IMR-90 (cell line): ENCODE data around the gene CNTN4. TPM values are rescaled to one million over a fixed set of nuclear protein-coding genes. Genes with fewer than 3 reads are reported as not detected.

Experiments
- ATAC-seq: fragments of 200-7000 bp; cut with Tn5 transposase; 2 replicates; pipeline ENCODE4 v1.9.1; 2020; ENCODE audit warnings: low read depth, mild to moderate bottlenecking, moderate library complexity
- BruUV-seq: library from RNA; stranded (reverse); fragments of 400-500 nt; replicated peaks from 2 replicates; lab custom pipeline; 2021; lab: Mats Ljungman, UMichigan
- CTCF ChIA-PET: fragments of 300-600 bp; formaldehyde crosslinking; extraction: SDS; loops from one replicate; lab custom pipeline; 2021; ENCODE audit warnings: antibody characterized with exemption; lab: Yijun Ruan, JAX
- POLR2A ChIA-PET: fragments of 300-600 bp; sonication (Branson Sonifier 250); formaldehyde crosslinking; loops from one replicate; lab custom pipeline; 2022; ENCODE audit warnings: antibody characterized with exemption; ENCODE audit not compliant: unreplicated experiment; lab: Charles Lee
- DNase-seq: peaks from one replicate; pipeline ENCODE4 v3.0.0; 2013
- H2AFZ ChIP-seq: replicated peaks from 2 replicates; pipeline ENCODE3; 2013; ENCODE audit warnings: low read length, mild to moderate bottlenecking; ENCODE audit not compliant: poor library complexity
- H2AK5ac ChIP-seq: 2 replicates; pipeline ENCODE4 v1.6.1; 2013; ENCODE audit warnings: low read depth, low read length, inconsistent platforms
- H2AK9ac ChIP-seq: replicated peaks from 2 replicates; pipeline ENCODE3; 2013; ENCODE audit warnings: mild to moderate bottlenecking, low read depth, low read length, moderate library complexity; ENCODE audit not compliant: poor library complexity
- H2BK120ac ChIP-seq: 2 replicates; pipeline ENCODE4 v1.6.1; 2013; ENCODE audit warnings: low read depth, low read length, inconsistent platforms
- H2BK15ac ChIP-seq: 3 replicates; pipeline ENCODE4 v1.6.1; 2013; ENCODE audit warnings: low read depth, low read length, inconsistent platforms
- H2BK20ac ChIP-seq: 2 replicates; pipeline ENCODE4 v1.6.1; 2013; ENCODE audit warnings: low read depth, mild to moderate bottlenecking, inconsistent platforms, low read length, moderate library complexity
- H2BK5ac ChIP-seq: 2 replicates; pipeline ENCODE4 v1.6.1; 2013; ENCODE audit warnings: mild to moderate bottlenecking, low read depth, low read length, inconsistent platforms; ENCODE audit not compliant: poor library complexity, severe bottlenecking
- H3K14ac ChIP-seq: replicated peaks from 2 replicates; pipeline ENCODE4 v1.6.1; 2013; ENCODE audit warnings: low read depth, low read length, inconsistent platforms
- H3K18ac ChIP-seq: 2 replicates; pipeline ENCODE4 v1.6.1; 2013; ENCODE audit warnings: low read depth, low read length, control low read depth
- H3K23ac ChIP-seq: 2 replicates; pipeline ENCODE4 v1.6.1; 2013; ENCODE audit warnings: low read depth, low read length, inconsistent platforms
- H3K27ac ChIP-seq: 2 replicates; pipeline ENCODE4 v1.5.1; 2013; ENCODE audit warnings: mild to moderate bottlenecking, control low read depth, low read length; ENCODE audit not compliant: insufficient read depth
- H3K27me3 ChIP-seq: 2 replicates; pipeline ENCODE4 v1.6.1; 2013; ENCODE audit warnings: low read length; ENCODE audit not compliant: control insufficient read depth, insufficient read depth
- H3K36me3 ChIP-seq: 2 replicates; pipeline ENCODE4 v1.6.1; 2013; ENCODE audit warnings: low read length, mixed read lengths; ENCODE audit not compliant: control insufficient read depth, insufficient read depth
- H3K4ac ChIP-seq: 2 replicates; pipeline ENCODE4 v1.6.1; 2013; ENCODE audit warnings: low read depth, low read length, inconsistent platforms
- H3K4me1 ChIP-seq: 2 replicates; pipeline ENCODE4 v1.6.1; 2013; ENCODE audit warnings: low read length, mixed read lengths; ENCODE audit not compliant: control insufficient read depth, insufficient read depth
- H3K4me2 ChIP-seq: 2 replicates; pipeline ENCODE4 v1.6.1; 2013; ENCODE audit warnings: low read depth, mild to moderate bottlenecking, control low read depth, low read length, moderate library complexity
- H3K4me3 ChIP-seq: 2 replicates; pipeline ENCODE4 v1.5.1; 2013; ENCODE audit warnings: low read depth, mild to moderate bottlenecking, control low read depth, low read length, moderate library complexity; ENCODE audit not compliant: insufficient read depth
- H3K56ac ChIP-seq: 2 replicates; pipeline ENCODE4 v1.6.1; 2013; ENCODE audit warnings: low read length, inconsistent platforms; ENCODE audit not compliant: insufficient read depth; ENCODE audit errors: extremely low read depth
- H3K79me1 ChIP-seq, 2 experiments: 2 replicates each; pipeline ENCODE4 v1.6.1; 2013; ENCODE audit warnings: low read length in 2 of 2, inconsistent platforms in 1 of 2, low read depth in 1 of 2
- H3K9ac ChIP-seq: 2 replicates; pipeline ENCODE4 v1.6.1; 2013; ENCODE audit warnings: low read depth, low read length, control low read depth
- H3K9me1 ChIP-seq: 2 replicates; pipeline ENCODE4 v1.6.1; 2013; ENCODE audit warnings: low read length, inconsistent platforms; ENCODE audit not compliant: insufficient read depth
- H3K9me3 ChIP-seq: 2 replicates; pipeline ENCODE4 v1.6.1; 2013; ENCODE audit warnings: low read length; ENCODE audit not compliant: control insufficient read depth, insufficient read depth
- H4K20me1 ChIP-seq: 2 replicates; pipeline ENCODE4 v1.6.1; 2013; ENCODE audit warnings: low read length, inconsistent platforms; ENCODE audit not compliant: insufficient read depth
- H4K5ac ChIP-seq: 2 replicates; pipeline ENCODE4 v1.6.1; 2013; ENCODE audit warnings: mild to moderate bottlenecking, low read depth, low read length, control low read depth
- H4K8ac ChIP-seq, 2 experiments: 2 replicates each; pipeline ENCODE4 v1.6.1; 2013; ENCODE audit warnings: low read depth in 2 of 2, low read length in 2 of 2, control low read depth in 1 of 2, inconsistent platforms in 1 of 2
- H4K91ac ChIP-seq: 2 replicates; pipeline ENCODE4 v1.6.1; 2013; ENCODE audit warnings: low read depth, low read length, inconsistent platforms; ENCODE audit not compliant: insufficient read depth
- CEBPB ChIP-seq: IDR thresholded peaks from 2 replicates; pipeline ENCODE4 v1.6.1; 2012; ENCODE audit warnings: low read depth, low read length, improper control_type of control experiment
- ELK1 ChIP-seq: fragments of 150-350 bp; IDR thresholded peaks from 2 replicates; pipeline ENCODE4 v1.6.1; 2016; ENCODE audit warnings: low read depth, mild to moderate bottlenecking, low read length, moderate library complexity, borderline replicate concordance
- MAZ ChIP-seq: IDR thresholded peaks from 2 replicates; pipeline ENCODE4 v1.6.1; 2012; ENCODE audit warnings: low read depth, mild to moderate bottlenecking, low read length, improper control_type of control experiment, moderate library complexity, borderline replicate concordance
- MXI1 ChIP-seq: IDR thresholded peaks from 2 replicates; pipeline ENCODE4 v1.6.1; 2012; ENCODE audit warnings: low read depth, mild to moderate bottlenecking, low read length, moderate library complexity, borderline replicate concordance
- USF2 ChIP-seq: fragments of 150-350 bp; IDR thresholded peaks from 2 replicates; pipeline ENCODE4 v1.6.1; 2017; ENCODE audit warnings: mild to moderate bottlenecking, antibody characterized with exemption, low read length, low read depth
- WGBS, 2 experiments: methylation state at CpG; one replicate each; pipeline versions ENCODE4 v1.1.5 to v1.1.7; 2013; ENCODE audit warnings: missing lambda C conversion rate in 2 of 2; ENCODE audit not compliant: insufficient read length in 1 of 2; ENCODE audit errors: extremely low coverage in 2 of 2; 5-methylcytosine and 5-hydroxymethylcytosine counted together
- dilution Hi-C: fragments of 300-500 bp; cut with HindIII; formaldehyde crosslinking; loops from one replicate; pipeline ENCODE4 v1.14.3; 2018; ENCODE audit warnings: low sequenced_read_pairs; ENCODE audit not compliant: unreplicated experiment
- in situ Hi-C: fragments of 300-500 bp; cut with MboI; formaldehyde crosslinking; loops from 3 replicates; pipeline ENCODE4 v1.14.3; 2019; ENCODE audit warnings: low sequenced_read_pairs, inconsistent platforms, mixed read lengths
- intact Hi-C: fragments of 100-400 bp; cut with micrococcal nuclease; formaldehyde crosslinking; loops from 2 replicates; pipeline ENCODE4 v1.10.0; 2022
- polyA plus RNA-seq, 3 experiments: library from polyadenylated mRNA; depleted of rRNA; stranded (reverse); fragments of >200 nt; gene quantifications; 2 replicates each; pipeline ENCODE4 v1.2.3, GENCODE V29; 2012; ENCODE audit warnings: low replicate concordance in 1 of 3
- total RNA-seq: library from RNA; depleted of rRNA; stranded (reverse); fragments of >200 nt; gene quantifications from 2 replicates; pipeline ENCODE4 v1.2.3, GENCODE V29; 2012

Gene CNTN4
- total and polyA plus RNA-seq, 2 of the 4 experiments (the other 2 are of a cell fraction), result under 0.01 TPM; not detected in 1

- no peak overlapping the region for H2AFZ ChIP-seq
- H3K4me1 ChIP-seq, result no peaks in the 10 kb centered on the region
- H3K27me3 ChIP-seq, result no peaks in the 10 kb centered on the region
- H3K9me1 ChIP-seq, result no peaks in the 10 kb centered on the region
- dilution Hi-C loops (no loop called here), intact Hi-C loops (no loop called here), in situ Hi-C loops (no loop called here)
- no CpG with 5 or more reads among the region's 4 CpGs for WGBS, 2 experiments
- no peak overlapping the region for H3K23ac ChIP-seq
- H3K4ac ChIP-seq, result no peak overlapping the region
- no peak overlapping the region for H2BK15ac ChIP-seq
- H2AK9ac ChIP-seq, result no peak overlapping the region
- H4K5ac ChIP-seq, result no peak overlapping the region
- no peaks in the 10 kb centered on the region for H3K36me3 ChIP-seq
- no peak overlapping the region for H2AK5ac ChIP-seq
- no peaks in the 10 kb centered on the region for H3K9me3 ChIP-seq
- ChIA-PET POLR2A (no interaction called here), CTCF (no interaction called here)
- DNase-seq (no peak), ATAC-seq (no peak)
- no peak overlapping the region for H3K4me3 ChIP-seq
- no peak for TF ChIP-seq CEBPB
- TF ChIP-seq MXI1, result no peak
- TF ChIP-seq USF2, result no peak
- no peak for TF ChIP-seq ELK1
- TF ChIP-seq MAZ, result no peak
- H3K79me1 ChIP-seq, result no peaks in the 10 kb centered on the region
- H3K14ac ChIP-seq, result no peak overlapping the region
- no peak overlapping the region for H3K4me2 ChIP-seq
- no peak overlapping the region for H2BK120ac ChIP-seq
- H2BK5ac ChIP-seq, result no peak overlapping the region
- no peak overlapping the region for H3K18ac ChIP-seq
- H4K8ac ChIP-seq, result no peak overlapping the region
- BruUV-seq, result no TSS peak
- no peak overlapping the region for H2BK20ac ChIP-seq
- no peak overlapping the region for H3K56ac ChIP-seq
- H4K91ac ChIP-seq, result no peak overlapping the region
- H3K27ac ChIP-seq, result no peak overlapping the region
- no peak overlapping the region for H3K9ac ChIP-seq
- H4K20me1 ChIP-seq, result no peaks in the 10 kb centered on the region
These were observed 968.2 kb downstream of the CNTN4 start for GRCh38 chr3:3066910-3067309.
